Muscle layer of duodenum (tissue), 2 donors: Measurements from ENCODE around the gene ALKBH5.

ENCODE experiments used
- H3K27ac ChIP-seq: one replicate; pipeline ENCODE4 v1.7.0; 2013; ENCODE audit warnings: mild to moderate bottlenecking, low read length
- H3K27me3 ChIP-seq: one replicate; pipeline ENCODE4 v1.7.0; 2013; ENCODE audit warnings: low read depth, mild to moderate bottlenecking, control low read depth, low read length
- H3K36me3 ChIP-seq, 2 donors: one replicate each; pipeline ENCODE4 v1.7.0; 2013; ENCODE audit warnings: low read length in 2 of 2, control low read depth in 1 of 2, mild to moderate bottlenecking in 1 of 2; ENCODE audit not compliant: insufficient read depth in 2 of 2, control insufficient read depth in 1 of 2
- H3K4me1 ChIP-seq, 2 donors: one replicate each; pipeline ENCODE4 v1.7.0; 2013; ENCODE audit warnings: low read length in 2 of 2, mild to moderate bottlenecking in 2 of 2, control low read depth in 1 of 2, moderate library complexity in 1 of 2; ENCODE audit not compliant: insufficient read depth in 2 of 2, control insufficient read depth in 1 of 2
- H3K4me3 ChIP-seq, 2 donors: one replicate each; pipeline ENCODE4 v1.7.0; 2013; ENCODE audit warnings: low read length in 2 of 2, low read depth in 1 of 2, mild to moderate bottlenecking in 1 of 2
- H3K9me3 ChIP-seq, 2 donors: one replicate each; pipeline ENCODE4 v1.7.0; 2013; ENCODE audit warnings: low read length in 2 of 2, control low read depth in 1 of 2, mild to moderate bottlenecking in 1 of 2; ENCODE audit not compliant: control insufficient read depth in 1 of 2
- donor health status: healthy.

The ALKBH5 gene

DNA sequence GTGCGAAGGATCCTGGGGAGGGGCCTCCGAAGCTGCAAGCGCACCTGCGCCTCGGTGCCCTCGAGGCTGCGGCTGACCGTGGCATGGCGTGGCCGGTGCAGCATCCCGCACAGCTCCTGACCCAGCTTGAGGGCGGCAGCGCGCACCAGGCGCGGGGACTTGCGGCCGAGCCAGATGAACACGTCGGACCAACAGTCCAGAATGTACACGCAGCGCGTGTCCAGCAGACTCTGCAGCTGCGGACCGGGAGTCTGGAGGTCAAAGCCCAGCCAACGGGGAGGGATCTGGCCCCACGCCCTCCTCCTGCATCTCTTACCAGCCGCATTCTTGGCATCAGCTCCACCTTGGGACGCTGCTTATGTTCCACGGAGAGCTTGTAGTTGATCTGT is 64.0 kb downstream of the ALKBH5 start:
- Histone ChIP-seq H3K27ac (peak overlapping the region; percentile 2), H3K36me3 (peaks cover 46 to 78% of the 10 kb centered on the region in 2 donors), H3K27me3 (no peaks in the 10 kb centered on the region)

DNA sequence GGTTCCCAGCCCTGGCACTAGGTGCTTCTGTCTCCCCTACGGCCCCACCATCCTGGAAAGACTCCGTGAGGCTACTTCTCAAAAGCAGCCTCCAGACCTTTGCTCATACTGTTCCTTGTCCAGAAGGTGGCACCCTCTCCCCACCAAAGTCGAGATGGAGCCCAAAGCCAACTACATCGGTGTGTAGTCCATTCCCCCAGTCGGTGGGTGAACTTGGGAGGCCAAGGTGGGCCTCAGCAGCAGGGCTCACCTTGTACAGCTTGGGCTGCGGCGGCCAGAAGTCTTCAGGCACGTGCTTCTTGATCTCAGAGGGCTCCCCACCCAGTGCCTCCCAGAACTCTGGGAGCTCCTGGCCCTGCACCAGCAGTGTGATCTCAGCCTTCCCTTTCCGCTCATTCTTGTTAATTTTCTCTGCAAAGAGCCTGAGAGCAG is 64.7 kb downstream of the ALKBH5 start:
- H3K4me1 ChIP-seq: peaks cover 0 to 18% of the 10 kb centered on the region in 2 donors
- peaks cover 51 to 84% of the 10 kb centered on the region in 2 donors for H3K36me3 ChIP-seq
- H3K27me3 ChIP-seq: no peaks in the 10 kb centered on the region
- no peak overlapping the region for H3K4me3 ChIP-seq
- no peaks in the 10 kb centered on the region for H3K9me3 ChIP-seq
- peak overlapping the region; percentile 2 for H3K27ac ChIP-seq

More for the DNA sequence above, 64.0 kb downstream of the ALKBH5 start:
- no peak overlapping the region for H3K4me3 ChIP-seq
- H3K4me1 ChIP-seq: peaks cover 0 to 18% of the 10 kb centered on the region in 2 donors
- no peaks in the 10 kb centered on the region for H3K9me3 ChIP-seq

DNA sequence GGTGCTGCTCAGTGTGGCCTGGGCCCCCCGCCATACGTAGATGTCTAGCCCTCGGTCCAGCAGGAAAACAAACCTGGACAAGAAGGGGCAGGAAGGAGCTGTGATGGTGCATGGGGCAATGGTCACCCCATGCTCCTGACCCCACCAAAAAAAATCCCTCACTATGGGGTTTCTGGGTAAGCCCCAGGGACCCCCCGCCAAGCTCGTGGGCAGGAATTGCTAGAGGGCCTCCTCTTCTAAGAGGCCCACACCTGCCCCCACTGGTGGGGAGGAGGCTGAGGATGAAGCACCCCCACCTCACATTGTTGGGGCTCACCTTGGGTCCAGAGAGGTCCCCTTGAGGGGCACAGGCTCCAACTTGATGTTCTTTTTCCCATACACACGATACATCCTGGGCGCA is 65.2 kb downstream of the ALKBH5 start:
- Histone ChIP-seq H3K9me3 (no peaks in the 10 kb centered on the region), H3K27ac (no peak overlapping the region), H3K27me3 (no peaks in the 10 kb centered on the region), H3K4me3 (no peak overlapping the region), H3K36me3 (peaks cover 56 to 87% of the 10 kb centered on the region in 2 donors), H3K4me1 (peaks cover 0 to 18% of the 10 kb centered on the region in 2 donors)

DNA sequence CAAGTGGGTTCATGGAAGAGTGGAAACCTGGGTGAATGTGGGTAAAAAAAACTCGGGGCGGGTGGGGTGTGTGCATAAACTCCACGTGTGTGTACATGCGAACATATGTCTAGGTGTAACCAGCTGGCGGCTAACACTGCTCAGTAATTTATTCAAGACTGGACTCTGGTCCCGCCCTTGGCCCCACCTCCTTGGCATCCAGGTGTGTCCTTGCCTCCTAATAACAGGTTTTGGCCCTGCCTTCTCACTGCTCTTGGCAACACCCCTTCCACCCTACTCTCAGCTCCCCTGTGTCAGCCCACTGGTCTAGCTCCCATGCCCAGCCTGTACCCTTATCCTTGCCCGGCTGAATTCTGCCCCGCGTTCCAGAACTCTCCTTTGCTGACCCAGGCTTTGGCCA is 66.6 kb downstream of the ALKBH5 start:
- no peaks in the 10 kb centered on the region for H3K9me3 ChIP-seq
- H3K4me3 ChIP-seq: no peak overlapping the region
- H3K27me3 ChIP-seq: no peaks in the 10 kb centered on the region
- H3K27ac ChIP-seq: no peak overlapping the region
- H3K36me3 ChIP-seq: peaks cover 60 to 93% of the 10 kb centered on the region in 2 donors
- H3K4me1 ChIP-seq: peaks cover 0 to 18% of the 10 kb centered on the region in 2 donors

DNA sequence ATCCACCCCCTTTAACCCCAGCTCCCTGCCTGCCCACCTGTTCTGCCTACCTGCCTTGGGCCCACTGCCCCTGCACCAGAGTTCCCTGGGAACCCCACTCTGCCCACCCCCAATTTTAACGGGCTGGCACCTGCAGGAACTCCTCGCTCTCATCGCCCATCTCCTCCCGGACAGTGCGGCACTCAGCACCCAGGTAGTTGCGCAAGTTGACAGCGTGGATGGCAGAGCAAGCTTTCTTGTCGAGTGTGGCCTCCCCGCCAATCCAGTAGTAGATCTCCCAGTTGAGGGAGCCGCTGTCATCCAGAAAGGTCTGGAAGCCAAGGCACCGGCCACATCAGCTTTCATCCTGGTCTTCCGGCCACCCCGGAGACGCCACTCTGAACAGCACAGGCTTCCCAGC is 67.1 kb downstream of the ALKBH5 start:
- Histone ChIP-seq H3K4me3 (no peak overlapping the region), H3K4me1 (peaks cover 0 to 18% of the 10 kb centered on the region in 2 donors), H3K27me3 (no peaks in the 10 kb centered on the region), H3K27ac (no peak overlapping the region), H3K9me3 (no peaks in the 10 kb centered on the region), H3K36me3 (peaks cover 59 to 93% of the 10 kb centered on the region in 2 donors)

DNA sequence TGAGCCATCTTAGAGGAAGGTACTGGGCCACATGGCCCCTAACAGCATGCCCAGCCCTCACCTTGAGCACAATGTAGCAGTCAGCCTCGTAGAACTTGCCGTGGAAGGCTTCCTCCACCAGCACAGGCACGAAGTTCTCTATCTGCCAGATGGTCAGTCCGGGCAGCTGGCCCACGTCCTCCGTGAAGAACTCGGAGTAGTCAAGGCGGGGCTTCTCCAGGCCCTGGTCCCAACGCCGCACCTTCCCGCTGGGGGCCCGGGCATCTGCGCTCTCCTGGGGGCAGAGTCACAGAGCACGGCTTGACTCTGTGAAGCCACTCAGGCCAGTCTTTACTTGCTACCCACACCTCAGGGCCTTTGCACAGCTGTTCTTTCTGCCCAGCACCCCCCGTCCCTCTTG is 67.6 kb downstream of the ALKBH5 start:
- no peak overlapping the region for H3K27ac ChIP-seq

DNA sequence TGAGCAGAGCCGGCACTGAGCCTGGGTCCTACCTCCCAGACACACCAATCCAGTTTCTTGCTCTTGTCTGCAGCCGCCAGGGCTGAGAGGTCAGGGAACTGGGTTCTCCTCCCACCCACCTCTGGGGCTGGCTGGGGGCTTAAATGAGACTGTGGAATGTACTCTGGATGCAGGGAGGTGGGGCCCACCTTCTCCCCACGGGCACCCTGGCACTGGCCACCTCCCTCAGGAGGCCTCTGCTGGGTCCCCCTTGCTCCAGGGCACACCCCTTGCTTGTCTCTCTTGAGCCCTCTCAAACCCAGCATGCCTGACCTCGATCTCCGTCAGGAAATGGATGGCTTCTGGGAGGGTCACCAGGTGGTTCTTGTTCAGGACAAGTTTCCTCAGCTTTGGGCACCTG is 68.5 kb downstream of the ALKBH5 start:
- Histone ChIP-seq H3K4me1 (peaks cover 6 to 22% of the 10 kb centered on the region in 2 donors), H3K36me3 (peaks cover 57 to 92% of the 10 kb centered on the region in 2 donors), H3K9me3 (no peaks in the 10 kb centered on the region), H3K27me3 (no peaks in the 10 kb centered on the region), H3K4me3 (no peak overlapping the region), H3K27ac (no peak overlapping the region)

More for the DNA sequence above, 67.6 kb downstream of the ALKBH5 start:
- Histone ChIP-seq H3K4me1 (peaks cover 0 to 18% of the 10 kb centered on the region in 2 donors), H3K9me3 (no peaks in the 10 kb centered on the region), H3K4me3 (no peak overlapping the region), H3K27me3 (no peaks in the 10 kb centered on the region), H3K36me3 (peaks cover 59 to 93% of the 10 kb centered on the region in 2 donors)

DNA sequence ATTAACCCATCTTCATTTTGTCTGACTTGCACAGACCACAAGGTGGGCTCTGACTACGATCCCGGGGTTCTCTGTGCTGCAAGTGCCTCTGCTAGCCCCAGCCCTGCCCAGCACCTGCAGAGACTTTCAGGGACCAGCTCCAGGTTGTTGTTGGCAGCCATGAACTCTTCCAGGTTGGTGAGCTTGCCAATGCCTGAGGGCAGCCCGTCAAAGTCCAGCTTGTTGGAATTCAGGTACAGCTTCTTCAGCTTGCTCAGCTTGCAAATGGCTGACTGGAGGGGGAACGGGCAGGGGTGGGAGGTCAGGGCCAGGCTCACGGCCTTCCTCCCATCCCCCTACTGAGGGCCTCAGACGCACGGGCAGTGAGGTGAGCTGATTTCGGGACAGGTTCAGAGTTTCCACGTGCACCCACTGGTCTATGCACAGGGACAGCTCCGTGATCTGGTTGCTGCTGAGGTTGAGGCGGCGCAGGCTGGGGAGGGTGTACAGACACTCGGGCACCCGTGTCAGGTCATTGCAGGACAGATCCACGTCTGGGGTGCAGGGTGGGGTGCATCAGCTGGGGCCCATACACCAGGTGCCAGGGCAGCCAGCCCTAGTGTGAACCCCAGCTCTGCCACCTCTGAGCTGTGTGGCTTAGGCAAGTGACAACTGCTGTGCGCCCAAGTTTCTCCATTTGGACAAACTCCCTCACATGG is 69.7 kb downstream of the ALKBH5 start:
- Histone ChIP-seq H3K27me3 (no peaks in the 10 kb centered on the region), H3K27ac (no peak overlapping the region), H3K9me3 (no peaks in the 10 kb centered on the region), H3K4me1 (peaks cover 10 to 20% of the 10 kb centered on the region in 2 donors), H3K36me3 (peaks cover 57 to 84% of the 10 kb centered on the region in 2 donors), H3K4me3 (no peak overlapping the region)

DNA sequence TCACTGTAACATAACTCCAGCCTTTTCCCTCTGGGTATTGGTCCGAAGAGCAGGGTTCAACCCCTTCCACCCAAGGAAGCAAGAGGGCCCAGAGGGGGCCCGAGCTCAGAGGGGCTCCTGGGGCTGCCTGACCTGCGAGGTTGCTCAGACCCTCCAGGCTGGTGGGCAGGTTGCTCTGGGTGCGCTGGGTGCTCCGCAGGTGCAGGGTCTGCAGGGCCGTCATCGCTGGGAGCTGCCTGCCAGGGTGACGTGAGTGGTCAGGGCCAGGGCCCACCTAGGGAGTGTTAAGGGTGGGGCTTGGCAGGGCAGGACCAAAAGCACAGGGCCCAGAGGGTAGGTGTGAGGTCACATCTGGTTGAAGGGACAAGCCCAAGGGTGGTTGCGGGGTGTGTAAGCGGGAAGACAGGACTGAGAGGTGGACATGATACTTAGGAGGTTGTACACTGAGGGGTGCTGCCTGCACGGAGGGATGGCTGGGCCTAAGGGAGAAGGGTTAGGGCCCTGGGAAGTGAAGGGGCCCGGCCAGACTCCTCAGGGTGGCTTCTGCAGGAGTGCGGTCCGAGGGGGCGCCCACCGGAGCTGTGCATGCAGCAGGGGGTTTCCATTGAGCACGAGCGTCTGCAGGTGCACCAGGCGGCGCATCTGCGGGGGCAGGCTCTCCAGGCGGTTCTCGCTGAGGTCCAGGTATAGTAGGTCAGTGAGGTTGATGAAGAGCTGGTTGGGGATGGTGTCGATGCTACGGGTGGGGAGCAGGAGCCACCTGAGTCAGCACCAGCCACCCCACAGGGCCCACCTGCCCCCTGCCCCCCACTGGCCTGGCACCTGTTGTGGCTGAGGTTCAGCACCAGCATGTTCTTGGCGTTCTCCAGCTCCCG is 70.6 kb downstream of the ALKBH5 start:
- no peaks in the 10 kb centered on the region for H3K9me3 ChIP-seq
- no peak overlapping the region for H3K27ac ChIP-seq
- H3K4me3 ChIP-seq: no peak overlapping the region
- H3K36me3 ChIP-seq: peaks cover 53 to 77% of the 10 kb centered on the region in 2 donors
- peaks cover 10 to 15% of the 10 kb centered on the region in 2 donors for H3K4me1 ChIP-seq
- no peaks in the 10 kb centered on the region for H3K27me3 ChIP-seq

DNA sequence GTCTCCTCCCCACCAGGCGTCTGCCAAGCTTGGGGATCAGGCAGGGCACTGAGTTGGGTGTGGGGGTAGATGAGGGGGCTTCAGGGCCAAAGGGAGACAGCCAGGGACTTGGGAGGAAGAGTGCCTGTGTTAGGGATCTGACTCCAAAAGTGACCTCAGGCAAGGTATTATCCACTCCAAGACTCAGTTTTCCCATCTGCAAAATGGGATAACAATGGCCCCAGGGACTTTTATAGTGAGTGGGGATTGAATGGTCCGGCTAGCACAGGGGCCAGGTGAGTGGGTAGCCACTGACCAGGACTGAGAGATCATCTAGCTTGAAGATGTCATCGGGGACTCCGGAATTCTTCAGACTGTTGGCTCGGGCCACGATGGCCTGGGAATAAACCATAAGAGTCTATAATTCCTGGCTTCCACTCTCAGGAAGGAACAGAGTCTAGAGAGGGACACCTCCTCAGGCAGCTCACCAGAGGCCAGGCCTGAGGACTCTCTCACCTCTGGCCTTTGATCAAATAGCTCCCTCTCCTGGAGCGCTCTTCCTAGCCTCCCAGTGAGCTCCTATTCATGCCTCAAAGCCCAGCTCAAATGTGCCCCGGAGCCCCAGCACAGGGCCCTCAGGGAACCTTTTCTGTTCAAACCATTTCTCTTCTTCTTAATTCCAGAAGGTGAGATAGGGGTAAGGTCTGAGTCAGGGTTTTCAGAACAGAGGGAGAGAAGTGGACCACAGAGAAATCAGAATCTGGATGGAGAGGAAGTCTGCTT is 71.4 kb downstream of the ALKBH5 start:
- Histone ChIP-seq H3K27me3 (no peaks in the 10 kb centered on the region), H3K36me3 (peaks cover 51 to 72% of the 10 kb centered on the region in 2 donors), H3K4me3 (no peak overlapping the region), H3K9me3 (no peaks in the 10 kb centered on the region), H3K27ac (no peak overlapping the region), H3K4me1 (peaks cover 13 to 22% of the 10 kb centered on the region in 2 donors)

DNA sequence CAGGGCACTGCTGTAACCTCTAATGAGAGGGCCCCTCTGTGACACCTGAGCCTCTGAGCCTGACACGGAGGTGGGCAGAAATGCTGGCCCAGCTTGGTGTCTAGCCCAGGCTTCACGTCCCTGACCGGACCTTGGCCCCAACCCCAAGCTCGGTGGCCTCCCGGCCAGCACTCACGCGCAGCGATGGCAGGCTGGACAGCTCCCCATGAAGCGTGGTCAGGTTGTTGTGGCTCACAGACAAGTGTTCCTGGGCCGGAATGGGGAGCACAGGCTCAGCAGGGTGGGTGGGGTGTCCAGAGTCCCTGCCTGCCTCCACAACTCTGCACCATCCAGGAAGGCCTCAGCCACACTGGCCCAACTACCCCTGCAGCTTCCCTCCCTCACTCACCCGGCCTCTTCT is 72.7 kb downstream of the ALKBH5 start:
- Histone ChIP-seq H3K4me3 (no peak overlapping the region), H3K27ac (no peak overlapping the region), H3K4me1 (peaks cover 13 to 29% of the 10 kb centered on the region in 2 donors), H3K27me3 (no peaks in the 10 kb centered on the region), H3K36me3 (peaks cover 41 to 63% of the 10 kb centered on the region in 2 donors), H3K9me3 (no peaks in the 10 kb centered on the region)
